ENCODE measurements around the gene CHRDL2. TPM values are rescaled to one million over a fixed set of nuclear protein-coding genes. Genes with fewer than 3 reads are reported as not detected.
"Not testable (repeated sequence)": the region's sequence is repeated elsewhere in the genome, so short reads cannot be mapped to it uniquely, and the experiment has no call there.

Gene CHRDL2
- not detected in 2 replicates for total RNA-seq (2014; rRNA removed; shearing (Covaris generic))

- H3K4me1 ChIP-seq = no peaks in the 10 kb centered on the region
- H3K36me3 ChIP-seq = no peaks in the 10 kb centered on the region
- no peak within 1 kb of the TSS for H3K4me3 ChIP-seq
- DNase-seq = no peak
- no peaks in the 10 kb centered on the region for H3K27me3 ChIP-seq
- H3K9me3 ChIP-seq (replicated peaks) = no peaks in the 10 kb centered on the region
- no peak within 1 kb of the TSS for H3K27ac ChIP-seq
Measured at GRCh38 chr11:74731301-74732094, at the start of gene CHRDL2. Gene CHRDL2, minus strand, starts transcription at chr11:74731426. Its CDS starts 538 bp downstream, at chr11:74730888.

DNA sequence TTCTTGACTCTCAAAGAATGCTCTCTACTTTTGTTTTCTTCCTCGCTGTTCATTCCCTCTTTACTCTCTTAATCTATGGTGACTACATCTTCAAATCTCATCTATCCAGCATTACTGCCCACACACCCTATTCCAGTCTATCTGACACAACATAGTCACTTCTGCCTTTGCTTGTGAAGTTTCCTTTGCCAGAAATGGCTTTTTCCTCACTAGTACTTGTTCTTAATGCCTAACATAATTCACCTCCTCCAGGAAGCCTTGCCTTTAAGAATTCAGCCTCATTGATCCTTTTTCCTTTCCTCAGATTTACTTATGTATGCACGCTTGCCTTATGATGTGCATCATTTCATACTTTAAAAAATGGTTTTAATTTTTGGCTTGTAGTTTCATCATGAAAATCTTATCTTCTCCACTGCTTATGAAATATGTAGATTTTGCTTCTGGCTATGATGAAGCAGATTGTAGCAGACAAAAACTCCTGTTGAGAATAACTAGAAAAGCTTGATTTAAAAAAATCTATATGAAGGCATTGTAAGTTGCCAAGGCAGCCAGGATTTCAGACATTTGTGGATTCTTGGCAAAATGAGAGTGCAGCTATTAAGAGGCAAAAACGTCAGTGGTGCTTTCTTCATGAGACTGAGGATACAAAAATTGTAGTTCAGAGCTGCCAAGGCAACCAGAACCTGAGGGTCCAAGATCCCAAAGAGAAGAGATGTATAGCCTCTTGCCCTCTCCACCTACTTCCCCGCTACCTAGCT lies 49.2 kb upstream of the CHRDL2 start:
- Histone ChIP-seq H3K4me3 (no peak overlapping the region), H3K36me3 (no peaks in the 10 kb centered on the region), H3K27me3 (no peaks in the 10 kb centered on the region), H3K27ac (no peak overlapping the region), H3K4me1 (peaks cover 9% of the 10 kb centered on the region; the same call in 1 of the 2 replicates), H3K9me3 (replicated peaks) (no peaks in the 10 kb centered on the region)
- DNase-seq = no peak

DNA sequence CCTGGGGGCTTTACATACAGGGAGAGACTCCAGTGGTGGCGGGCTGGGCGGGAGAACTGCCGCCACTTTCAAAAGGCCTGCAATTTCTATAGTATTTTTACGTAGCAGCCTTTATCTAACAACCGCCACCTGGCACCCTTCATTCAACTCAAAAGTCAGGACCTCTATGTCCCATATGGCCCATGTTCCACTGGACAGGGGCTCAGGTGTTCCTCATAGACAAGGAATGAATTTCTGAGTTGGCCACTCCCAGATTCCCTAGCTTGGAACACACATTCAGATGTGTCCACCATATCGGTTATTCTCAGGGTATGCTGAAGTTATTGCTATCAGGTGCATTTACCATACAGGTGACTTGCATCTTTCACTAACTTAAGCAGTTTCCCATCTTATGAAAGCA lies 47.4 kb upstream of the CHRDL2 start:
- no peaks in the 10 kb centered on the region; the same call in 1 of the 2 replicates for H3K36me3 ChIP-seq
- DNase-seq = no peak
- H3K9me3 ChIP-seq (replicated peaks) = no peaks in the 10 kb centered on the region
- no peak overlapping the region for H3K4me3 ChIP-seq
- peaks cover 4% of the 10 kb centered on the region; the same call in 1 of the 2 replicates for H3K4me1 ChIP-seq
- H3K27me3 ChIP-seq = no peaks in the 10 kb centered on the region
- H3K27ac ChIP-seq = no peak overlapping the region

DNA sequence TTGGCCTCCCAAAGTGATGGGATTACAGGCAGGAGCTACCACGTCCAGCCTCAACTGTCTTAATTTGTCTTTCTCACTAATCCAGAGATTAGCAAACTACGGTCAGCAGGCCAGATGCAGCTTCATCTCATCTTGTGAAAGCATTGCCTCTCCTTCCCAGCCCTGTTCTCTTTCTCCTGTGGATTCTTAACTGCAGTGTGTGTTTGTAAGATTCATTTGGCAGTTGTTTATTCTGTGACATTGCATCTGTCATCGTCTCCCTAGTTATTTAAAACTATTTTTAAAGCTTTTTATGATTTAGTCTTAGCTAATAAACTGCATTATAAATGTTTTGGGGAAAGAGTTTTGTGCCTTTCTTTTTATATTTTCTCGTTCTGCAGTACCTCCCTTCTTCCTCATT lies 46.7 kb upstream of the CHRDL2 start:
- DNase-seq = no peak
- Histone ChIP-seq H3K36me3 (no peaks in the 10 kb centered on the region; the same call in 1 of the 2 replicates), H3K27ac (no peak overlapping the region), H3K4me1 (no peaks in the 10 kb centered on the region), H3K4me3 (no peak overlapping the region), H3K27me3 (no peaks in the 10 kb centered on the region), H3K9me3 (replicated peaks) (no peaks in the 10 kb centered on the region)

- Histone ChIP-seq H3K27me3 (no peaks in the 10 kb centered on the region), H3K4me1 (no peaks in the 10 kb centered on the region), H3K27ac (no peak overlapping the region), H3K4me3 (no peak overlapping the region), H3K36me3 (no peaks in the 10 kb centered on the region; the same call in 1 of the 2 replicates), H3K9me3 (replicated peaks) (no peaks in the 10 kb centered on the region)
- no peak for DNase-seq
Measured at GRCh38 chr11:74777038-74777437, 45.8 kb upstream of the CHRDL2 start.

DNA sequence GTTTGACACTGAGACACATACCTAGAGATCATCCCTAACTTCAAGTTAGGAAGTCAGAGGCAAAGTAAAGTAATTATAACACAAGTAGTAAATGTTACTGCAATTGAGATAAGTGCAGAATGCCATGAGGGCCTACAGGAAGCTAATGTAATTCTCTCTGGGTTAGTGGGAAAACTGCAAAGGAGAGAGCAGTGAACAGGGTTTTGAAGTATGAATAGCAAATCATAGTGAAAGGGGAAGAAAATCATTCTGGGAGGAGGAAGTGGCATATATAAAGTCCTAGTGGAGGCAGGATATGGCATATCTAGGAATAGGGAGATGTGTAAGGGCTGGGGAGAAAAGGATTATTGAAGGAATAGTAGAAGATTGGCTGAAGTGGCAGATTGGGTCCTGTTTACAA lies 45.3 kb upstream of the CHRDL2 start:
- Histone ChIP-seq H3K9me3 (replicated peaks) (no peaks in the 10 kb centered on the region), H3K4me3 (no peak overlapping the region), H3K27ac (no peak overlapping the region), H3K36me3 (no peaks in the 10 kb centered on the region; the same call in 1 of the 2 replicates), H3K27me3 (no peaks in the 10 kb centered on the region), H3K4me1 (no peaks in the 10 kb centered on the region)
- no peak for DNase-seq

DNA sequence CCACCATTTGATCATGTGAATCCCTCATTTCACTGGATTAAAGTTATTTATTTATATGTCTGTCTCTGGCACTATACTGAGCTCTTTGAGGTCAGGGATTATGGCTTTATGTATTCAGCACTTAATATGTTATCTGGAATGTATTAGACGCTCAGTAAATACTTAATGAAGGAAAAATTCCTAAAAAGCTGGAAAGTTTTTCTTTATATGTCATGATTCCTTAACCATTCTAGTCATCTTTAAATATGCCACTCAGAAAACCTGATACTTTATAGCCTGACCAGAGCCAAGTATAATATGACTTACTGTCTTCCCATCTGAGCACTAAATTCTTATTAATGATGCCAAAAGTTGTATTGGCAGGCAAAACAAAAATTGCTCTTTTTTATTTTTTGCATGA lies 44.5 kb upstream of the CHRDL2 start:
- Histone ChIP-seq H3K4me3 (no peak overlapping the region), H3K4me1 (no peaks in the 10 kb centered on the region), H3K36me3 (no peaks in the 10 kb centered on the region; the same call in 1 of the 2 replicates), H3K27me3 (no peaks in the 10 kb centered on the region), H3K9me3 (replicated peaks) (no peaks in the 10 kb centered on the region), H3K27ac (no peak overlapping the region)
- no peak for DNase-seq

GRCh38 chr11:74773476-74773875 lies 42.2 kb upstream of the CHRDL2 start:
- H3K27ac ChIP-seq = no peak overlapping the region
- DNase-seq = no peak
- H3K4me3 ChIP-seq = no peak overlapping the region
- no peaks in the 10 kb centered on the region for H3K4me1 ChIP-seq
- H3K9me3 ChIP-seq (replicated peaks) = no peaks in the 10 kb centered on the region
- no peaks in the 10 kb centered on the region; the same call in 1 of the 2 replicates for H3K36me3 ChIP-seq
- no peaks in the 10 kb centered on the region for H3K27me3 ChIP-seq

DNA sequence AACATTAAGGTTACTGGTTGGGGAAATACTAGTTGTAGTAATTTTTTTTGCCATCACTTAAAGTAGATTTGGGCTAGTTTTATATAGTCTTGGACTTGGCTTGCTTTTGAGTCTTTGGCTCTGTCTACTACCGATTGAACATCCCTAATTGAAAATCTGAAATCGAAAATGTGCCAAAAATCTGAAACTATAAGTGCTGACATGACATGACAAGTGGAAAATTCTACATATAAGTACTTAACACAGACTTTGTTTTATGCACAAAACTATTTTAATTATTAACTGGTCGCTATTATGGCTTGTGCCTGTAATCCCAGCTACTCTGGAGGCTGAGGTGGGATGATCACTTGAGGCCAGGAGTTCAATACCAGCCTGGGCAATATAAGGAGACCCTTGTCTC lies 39.9 kb upstream of the CHRDL2 start:
- no peaks in the 10 kb centered on the region for H3K9me3 ChIP-seq (replicated peaks)
- no peaks in the 10 kb centered on the region for H3K27me3 ChIP-seq
- H3K4me3 ChIP-seq = no peak overlapping the region
- H3K4me1 ChIP-seq = no peaks in the 10 kb centered on the region
- DNase-seq = no peak
- H3K27ac ChIP-seq = no peak overlapping the region
- H3K36me3 ChIP-seq = no peaks in the 10 kb centered on the region; the same call in 1 of the 2 replicates

DNA sequence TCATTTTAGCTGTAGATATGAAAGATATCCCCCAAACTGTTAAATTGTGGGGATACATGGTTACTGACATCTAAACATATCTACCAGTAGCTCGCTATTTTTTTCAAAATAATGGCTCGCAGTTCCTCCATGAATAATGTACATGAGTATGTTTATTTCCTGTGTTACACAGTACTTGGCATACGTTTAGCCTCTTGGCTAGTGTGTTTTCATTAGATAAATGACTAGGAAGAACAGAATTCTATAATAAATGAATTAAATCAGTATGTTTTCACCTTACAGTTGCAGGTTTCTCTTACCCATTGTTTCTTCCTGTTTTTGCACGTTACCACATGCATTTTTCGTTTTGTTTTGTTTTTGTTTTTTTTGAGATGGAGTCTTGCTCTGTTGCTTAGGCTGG lies 39.2 kb upstream of the CHRDL2 start:
- no peaks in the 10 kb centered on the region; the same call in 1 of the 2 replicates for H3K36me3 ChIP-seq
- H3K4me1 ChIP-seq = no peaks in the 10 kb centered on the region
- H3K27ac ChIP-seq = no peak overlapping the region
- no peak overlapping the region for H3K4me3 ChIP-seq
- no peak for DNase-seq
- no peaks in the 10 kb centered on the region for H3K27me3 ChIP-seq
- no peaks in the 10 kb centered on the region for H3K9me3 ChIP-seq (replicated peaks)

GRCh38 chr11:74769055-74769707 lies 38.0 kb upstream of the CHRDL2 start:
- Histone ChIP-seq H3K27ac (no peak overlapping the region), H3K36me3 (no peaks in the 10 kb centered on the region), H3K27me3 (no peaks in the 10 kb centered on the region), H3K4me3 (no peak overlapping the region), H3K4me1 (no peaks in the 10 kb centered on the region), H3K9me3 (replicated peaks) (no peaks in the 10 kb centered on the region)
- no peak for DNase-seq

DNA sequence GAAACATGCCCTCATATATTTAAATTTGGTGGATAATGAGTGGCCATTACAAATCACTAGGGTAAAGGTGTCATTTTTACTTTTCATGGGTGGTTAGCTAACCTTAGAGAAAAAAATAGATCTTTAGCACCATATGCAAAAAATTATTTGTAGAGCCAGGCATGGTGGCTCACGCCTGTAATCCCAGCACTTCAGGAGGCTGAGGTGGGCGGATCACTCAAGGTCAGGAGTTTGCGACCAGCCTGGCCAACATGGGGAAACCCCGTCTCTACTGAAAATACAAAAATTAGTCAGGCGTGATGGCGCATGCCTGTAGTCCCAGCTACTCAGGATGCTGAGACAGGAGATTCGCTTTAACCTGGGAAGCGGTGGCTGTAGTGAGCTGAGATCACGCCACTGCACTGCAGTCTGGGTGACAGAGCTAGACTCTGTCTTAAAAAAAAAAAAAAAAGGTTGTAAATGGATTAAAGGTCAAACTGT lies 37.0 kb upstream of the CHRDL2 start:
- not testable (repeated sequence) for H3K9me3 ChIP-seq (replicated peaks); H3K27me3 ChIP-seq; H3K4me3 ChIP-seq; DNase-seq; H3K27ac ChIP-seq; H3K36me3 ChIP-seq; H3K4me1 ChIP-seq

DNA sequence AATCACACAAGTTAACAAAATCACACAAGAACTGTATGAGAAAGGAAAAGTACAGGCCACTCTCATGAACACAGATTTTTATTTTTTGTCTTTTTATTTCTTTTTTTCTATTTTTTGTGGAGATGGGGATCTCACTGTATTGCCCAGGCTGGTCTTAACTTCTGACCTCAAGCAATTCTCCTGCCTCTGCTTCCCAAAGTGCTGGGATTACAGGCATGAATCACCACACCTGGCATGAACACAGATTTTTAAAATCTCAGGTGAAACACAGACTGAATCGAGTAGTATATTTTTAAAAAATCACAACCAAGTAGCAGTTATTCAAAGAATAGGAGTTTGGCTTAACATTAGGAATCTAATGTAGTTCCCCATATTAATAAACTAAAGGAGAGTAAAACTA lies 35.7 kb upstream of the CHRDL2 start:
- Histone ChIP-seq H3K9me3 (replicated peaks) (no peaks in the 10 kb centered on the region), H3K27ac (no peak overlapping the region), H3K4me3 (no peak overlapping the region), H3K36me3 (no peaks in the 10 kb centered on the region), H3K4me1 (no peaks in the 10 kb centered on the region), H3K27me3 (no peaks in the 10 kb centered on the region)
- DNase-seq = no peak

DNA sequence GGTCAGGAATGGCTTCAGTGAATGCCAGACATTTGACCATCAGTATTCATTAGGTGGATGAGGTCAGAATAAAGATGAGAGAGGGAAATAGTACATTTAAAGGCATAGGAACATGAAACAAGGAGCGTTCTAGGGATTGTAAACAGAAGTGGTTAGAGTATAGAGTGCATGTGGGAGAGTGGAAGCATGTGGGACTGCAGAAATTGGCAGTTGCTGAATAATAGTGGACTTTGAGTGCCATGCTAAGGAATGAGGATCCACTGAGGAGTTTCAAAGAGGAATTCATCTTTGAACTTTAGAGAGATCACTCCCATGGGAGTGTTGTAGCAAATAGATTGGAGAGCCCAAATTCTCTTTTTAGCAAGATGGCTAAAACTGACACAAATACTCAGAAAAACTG lies 25.3 kb upstream of the CHRDL2 start:
- Histone ChIP-seq H3K4me1 (0 out of 2 replicates have a peak, but pooled peaks cover 2% of the 10 kb centered on the region), H3K27me3 (no peaks in the 10 kb centered on the region), H3K4me3 (no peak overlapping the region), H3K27ac (no peak overlapping the region), H3K36me3 (no peaks in the 10 kb centered on the region), H3K9me3 (replicated peaks) (no peaks in the 10 kb centered on the region)
- no peak for DNase-seq

Data from SJCRH30 (cell line).